HL-60 (cell line): ENCODE data around the gene KHDC3L.

Source experiments
- CTCF ChIP-seq: IDR thresholded peaks from one replicate; pipeline ENCODE4 v1.5.1; 2011; ENCODE audit warnings: low read length, control low read depth, inconsistent platforms; ENCODE audit not compliant: insufficient read depth
- GABPA ChIP-seq: IDR thresholded peaks from 2 replicates; pipeline ENCODE4 v1.6.1; 2012; ENCODE audit warnings: low read depth
- POLR2AphosphoS5 ChIP-seq: IDR thresholded peaks from 2 replicates; pipeline ENCODE4 v1.6.1; 2012; ENCODE audit warnings: low read depth
- REST ChIP-seq: IDR thresholded peaks from 2 replicates; pipeline ENCODE4 v1.6.1; 2012; ENCODE audit warnings: low read depth; ENCODE audit not compliant: insufficient replicate concordance

GRCh38 chr6:73413102-73413501, 50.6 kb downstream of the KHDC3L start:
- TF ChIP-seq CTCF (no peak), POLR2AphosphoS5 (no peak), REST (no peak), GABPA (no peak)
